HG03442 (cell line): Measurements from ENCODE around the gene QSOX1.
"Not testable (repeated sequence)": the region's sequence is repeated elsewhere in the genome, so short reads cannot be mapped to it uniquely, and the experiment has no call there.

Source experiments
- ATAC-seq: cut with Tn5 transposase; IDR thresholded peaks from one replicate; pipeline ENCODE4 v1.9.1; 2021; ENCODE audit warnings: mild to moderate bottlenecking, moderate library complexity; ENCODE audit not compliant: unreplicated experiment

QSOX1 gene

GRCh38 chr1:180185971-180186645 is 31.4 kb downstream of the QSOX1 start:
- no peak for ATAC-seq

GRCh38 chr1:180186831-180187230 is 32.2 kb downstream of the QSOX1 start:
- no peak for ATAC-seq

GRCh38 chr1:180187626-180188025 is 33.0 kb downstream of the QSOX1 start:
- ATAC-seq = no peak

GRCh38 chr1:180188091-180188506 is 33.4 kb downstream of the QSOX1 start:
- no peak for ATAC-seq

- ATAC-seq = no peak
Observed at GRCh38 chr1:180188684-180189175, 34.1 kb downstream of the QSOX1 start.

- ATAC-seq = no peak
Observed at GRCh38 chr1:180190091-180190490, 35.4 kb downstream of the QSOX1 start.

GRCh38 chr1:180192172-180192571 is 37.5 kb downstream of the QSOX1 start:
- ATAC-seq = no peak

- no peak for ATAC-seq
Observed at GRCh38 chr1:180193141-180194047, 38.7 kb downstream of the QSOX1 start.

GRCh38 chr1:180194048-180194425 is 39.4 kb downstream of the QSOX1 start:
- no peak for ATAC-seq

GRCh38 chr1:180194546-180195207 is 40.0 kb downstream of the QSOX1 start:
- no peak for ATAC-seq

GRCh38 chr1:180195401-180195800 is 40.7 kb downstream of the QSOX1 start:
- no peak for ATAC-seq

- no peak for ATAC-seq
Observed at GRCh38 chr1:180195916-180196315, 41.2 kb downstream of the QSOX1 start.

- no peak for ATAC-seq
Observed at GRCh38 chr1:180196436-180197003, 41.9 kb downstream of the QSOX1 start.

- no peak for ATAC-seq
Observed at GRCh38 chr1:180197231-180197630, 42.6 kb downstream of the QSOX1 start.

GRCh38 chr1:180198196-180198595 is 43.5 kb downstream of the QSOX1 start:
- no peak for ATAC-seq

GRCh38 chr1:180198611-180199010 is 43.9 kb downstream of the QSOX1 start:
- ATAC-seq = no peak

GRCh38 chr1:180199018-180199417 is 44.3 kb downstream of the QSOX1 start:
- ATAC-seq = no peak

GRCh38 chr1:180201451-180202200 is 47.0 kb downstream of the QSOX1 start:
- ATAC-seq = no peak

- not testable (repeated sequence) for ATAC-seq
Observed at GRCh38 chr1:180202588-180202987, 47.9 kb downstream of the QSOX1 start.

GRCh38 chr1:180204231-180204630 is 49.6 kb downstream of the QSOX1 start:
- ATAC-seq = no peak
